ENCODE data around the gene TNFRSF19.

The TNFRSF19 gene

GRCh38 chr13:23701636-23702035, 131.4 kb downstream of the TNFRSF19 start:
- TF ChIP-seq MYC (IDR thresholded peaks at IDR 0.05; ENCODE audit: low read depth, low read length) (no peak), MAX (IDR thresholded peaks at IDR 0.05; ENCODE audit: low read depth, low read length) (no peak), POLR2A (IDR thresholded peaks at IDR 0.05; ENCODE audit: extremely low read depth, insufficient read length) (no peak)
- TF ChIP-seq, protein P1, sequence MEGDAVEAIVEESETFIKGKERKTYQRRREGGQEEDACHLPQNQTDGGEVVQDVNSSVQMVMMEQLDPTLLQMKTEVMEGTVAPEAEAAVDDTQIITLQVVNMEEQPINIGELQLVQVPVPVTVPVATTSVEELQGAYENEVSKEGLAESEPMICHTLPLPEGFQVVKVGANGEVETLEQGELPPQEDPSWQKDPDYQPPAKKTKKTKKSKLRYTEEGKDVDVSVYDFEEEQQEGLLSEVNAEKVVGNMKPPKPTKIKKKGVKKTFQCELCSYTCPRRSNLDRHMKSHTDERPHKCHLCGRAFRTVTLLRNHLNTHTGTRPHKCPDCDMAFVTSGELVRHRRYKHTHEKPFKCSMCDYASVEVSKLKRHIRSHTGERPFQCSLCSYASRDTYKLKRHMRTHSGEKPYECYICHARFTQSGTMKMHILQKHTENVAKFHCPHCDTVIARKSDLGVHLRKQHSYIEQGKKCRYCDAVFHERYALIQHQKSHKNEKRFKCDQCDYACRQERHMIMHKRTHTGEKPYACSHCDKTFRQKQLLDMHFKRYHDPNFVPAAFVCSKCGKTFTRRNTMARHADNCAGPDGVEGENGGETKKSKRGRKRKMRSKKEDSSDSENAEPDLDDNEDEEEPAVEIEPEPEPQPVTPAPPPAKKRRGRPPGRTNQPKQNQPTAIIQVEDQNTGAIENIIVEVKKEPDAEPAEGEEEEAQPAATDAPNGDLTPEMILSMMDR (IDR thresholded peaks at IDR 0.05; ENCODE audit: low read depth, low read length): no peak
- H3K4me3 ChIP-seq (ENCODE audit: low read depth, low read length): no peak overlapping the region
- DNase-seq (ENCODE audit: low read depth): no peak

- no peak for DNase-seq (ENCODE audit: low read depth)
- no peak overlapping the region for H3K4me3 ChIP-seq (ENCODE audit: low read depth, low read length)
- TF ChIP-seq MAX (IDR thresholded peaks at IDR 0.05; ENCODE audit: low read depth, low read length): no peak
These were observed 133.1 kb downstream of the TNFRSF19 start for GRCh38 chr13:23703246-23703860.

GRCh38 chr13:23705583-23705982, 135.4 kb downstream of the TNFRSF19 start:
- no peak overlapping the region for H3K4me3 ChIP-seq (ENCODE audit: low read depth, low read length)
- TF ChIP-seq, protein P1 (IDR thresholded peaks at IDR 0.05; ENCODE audit: low read depth, low read length): no peak
- TF ChIP-seq POLR2A (IDR thresholded peaks at IDR 0.05; ENCODE audit: extremely low read depth, insufficient read length): no peak
- TF ChIP-seq MYC (IDR thresholded peaks at IDR 0.05; ENCODE audit: low read depth, low read length): no peak
- TF ChIP-seq MAX (IDR thresholded peaks at IDR 0.05; ENCODE audit: low read depth, low read length): no peak
- no peak for DNase-seq (ENCODE audit: low read depth)

DNA sequence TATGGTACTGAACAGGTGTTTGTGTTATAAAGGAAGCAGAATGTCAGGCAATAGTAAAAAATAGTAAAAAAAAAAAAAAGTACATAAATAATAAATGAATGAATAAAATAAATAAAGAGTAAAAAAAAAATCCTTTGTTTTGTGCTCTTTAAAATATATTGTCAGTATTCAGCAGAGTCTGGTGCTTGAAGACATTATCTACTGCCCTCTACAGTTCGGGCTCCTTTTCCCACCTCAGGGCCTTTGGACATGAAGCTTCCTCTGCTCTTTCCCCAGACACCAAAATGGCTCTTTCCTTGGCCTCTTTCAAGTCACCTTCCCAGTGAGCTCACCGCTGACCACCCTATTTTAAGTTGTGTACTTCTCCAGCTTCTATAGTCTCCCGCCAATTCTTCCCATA, 137.5 kb downstream of the TNFRSF19 start:
- no peak overlapping the region for H3K4me3 ChIP-seq (ENCODE audit: low read depth, low read length)
- peak; percentile 37 for DNase-seq (ENCODE audit: low read depth)
- TF ChIP-seq POLR2A (IDR thresholded peaks at IDR 0.05; ENCODE audit: extremely low read depth, insufficient read length) (no peak), MYC (IDR thresholded peaks at IDR 0.05; ENCODE audit: low read depth, low read length) (no peak), MAX (IDR thresholded peaks at IDR 0.05; ENCODE audit: low read depth, low read length) (no peak)
- TF ChIP-seq, protein P1 (IDR thresholded peaks at IDR 0.05; ENCODE audit: low read depth, low read length): peak; percentile 35

- no peak for DNase-seq (ENCODE audit: low read depth)
- no peak for TF ChIP-seq POLR2A (IDR thresholded peaks at IDR 0.05; ENCODE audit: extremely low read depth, insufficient read length)
- H3K4me3 ChIP-seq (ENCODE audit: low read depth, low read length): no peak overlapping the region
These were observed 139.3 kb downstream of the TNFRSF19 start for GRCh38 chr13:23709536-23709935.

- no peak for DNase-seq (ENCODE audit: low read depth)
- H3K4me3 ChIP-seq (ENCODE audit: low read depth, low read length): no peak overlapping the region
- no peak for TF ChIP-seq MYC (IDR thresholded peaks at IDR 0.05; ENCODE audit: low read depth, low read length)
- TF ChIP-seq POLR2A (IDR thresholded peaks at IDR 0.05; ENCODE audit: extremely low read depth, insufficient read length): no peak
- TF ChIP-seq MAX (IDR thresholded peaks at IDR 0.05; ENCODE audit: low read depth, low read length): no peak
- TF ChIP-seq, protein P1 (IDR thresholded peaks at IDR 0.05; ENCODE audit: low read depth, low read length): no peak
These were observed 140.2 kb downstream of the TNFRSF19 start for GRCh38 chr13:23710366-23710765.

DNA sequence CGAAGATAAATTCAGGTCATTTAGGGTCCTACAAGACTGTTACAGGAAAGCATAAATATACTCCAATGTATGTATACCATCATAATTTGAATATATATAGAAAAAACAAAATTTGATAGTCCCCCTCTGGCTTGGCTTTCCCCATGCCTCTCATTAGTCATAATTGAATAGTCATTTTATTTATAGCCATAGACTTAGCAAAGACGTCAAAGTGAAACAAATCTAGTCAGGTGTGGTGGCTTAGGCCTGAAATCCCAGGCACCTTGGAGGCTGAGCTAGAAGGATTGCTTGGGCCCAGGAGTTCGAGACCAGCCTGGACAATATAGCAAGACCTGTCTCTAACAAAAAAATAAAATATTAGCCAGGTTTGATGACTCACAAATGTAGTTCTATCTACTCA, 141.1 kb downstream of the TNFRSF19 start:
- TF ChIP-seq, protein P1 (IDR thresholded peaks at IDR 0.05; ENCODE audit: low read depth, low read length): no peak
- DNase-seq (ENCODE audit: low read depth): no peak

More for the DNA sequence above, 141.1 kb downstream of the TNFRSF19 start:
- no peak overlapping the region for H3K4me3 ChIP-seq (ENCODE audit: low read depth, low read length)
